HCT116 (cell line): ENCODE data around the gene PCNT. TPM values are rescaled to one million over a fixed set of nuclear protein-coding genes. Genes with fewer than 3 reads are reported as not detected.

Experiments used
- ATAC-seq: fragments of 200-7000 bp; cut with Tn5 transposase; 2 replicates; pipeline ENCODE4 v1.9.1; 2020; ENCODE audit warnings: mild to moderate bottlenecking, moderate library complexity
- BruUV-seq: library from RNA; stranded (reverse); fragments of 400-500 nt; replicated peaks from 2 replicates; lab custom pipeline; 2021; lab: Mats Ljungman, UMichigan
- CTCF ChIA-PET: fragments of 300-600 bp; sonication (Branson Sonifier 250); formaldehyde crosslinking; loops from one replicate; lab custom pipeline; 2021; ENCODE audit warnings: antibody characterized with exemption; lab: Charles Lee
- POLR2A ChIA-PET: fragments of 300-600, 350-600 bp; sonication (Branson Sonifier 250); formaldehyde crosslinking; loops from one replicate; lab custom pipeline; 2021; ENCODE audit warnings: antibody characterized with exemption; lab: Charles Lee
- RAD21 ChIA-PET, 2 experiments: fragments of 300-600 bp; sonication (Branson Sonifier 250); formaldehyde crosslinking; loops; one replicate each; lab custom pipeline; 2023; ENCODE audit warnings: low total read pairs in 2 of 2; ENCODE audit not compliant: uncharacterized antibody in 2 of 2, unreplicated experiment in 2 of 2, low non-redundant PET in 1 of 2; lab: Charles Lee
- DNase-seq: peaks from one replicate; pipeline ENCODE4 v3.0.0-alpha.2; 2010; ENCODE audit warnings: low read depth, low spot score
- H2AFZ ChIP-seq: fragments of 200-600 bp; shearing (Covaris generic), sonication (generic); 2 replicates; pipeline ENCODE4 v1.6.1; 2017; ENCODE audit warnings: low read depth, mixed run types, mixed read lengths, antibody characterized with exemption, low read length; ENCODE audit not compliant: poor library complexity, severe bottlenecking
- H3K27ac ChIP-seq: 2 replicates; pipeline ENCODE4 v1.5.1; 2012; ENCODE audit warnings: low read depth, low read length
- H3K27me3 ChIP-seq: fragments of 200-600 bp; sonication (generic); 2 replicates; pipeline ENCODE4 v1.6.1; 2016; ENCODE audit warnings: mixed run types, low read length, mixed read lengths; ENCODE audit not compliant: insufficient read depth
- H3K36me3 ChIP-seq, 2 experiments: fragments of 200-500 bp in 1 of 2; fragments of 200-600 bp in 1 of 2; sonication (Bioruptor generic) in 1 of 2; sonication (generic) in 1 of 2; 2 replicates each; pipeline versions ENCODE4 v1.5.1 to v1.6.1; 2014 to 2016; ENCODE audit warnings: low read length in 2 of 2, inconsistent platforms in 1 of 2, mixed read lengths in 1 of 2, mixed run types in 1 of 2; ENCODE audit not compliant: insufficient read depth in 2 of 2, control insufficient read depth in 1 of 2
- H3K4me1 ChIP-seq, 2 experiments: fragments of 200-600 bp in 1 of 2; sonication (generic) in 1 of 2; 2 replicates each; pipeline versions ENCODE4 v1.5.1 to v1.6.1; 2012 to 2017; ENCODE audit warnings: low read length in 2 of 2, inconsistent platforms in 1 of 2, mild to moderate bottlenecking in 1 of 2, mixed read lengths in 1 of 2, mixed run types in 1 of 2, moderate library complexity in 1 of 2; ENCODE audit not compliant: insufficient read depth in 2 of 2, control insufficient read depth in 1 of 2
- H3K4me2 ChIP-seq: fragments of 200-600 bp; sonication (generic); 2 replicates; pipeline ENCODE4 v1.6.1; 2017; ENCODE audit warnings: mixed run types, low read length, mixed read lengths
- H3K4me3 ChIP-seq, 2 experiments: fragments of 200-600 bp in 1 of 2; sonication (generic) in 1 of 2; replicated peaks in 1 of 2; 2 replicates each; pipeline ENCODE4 v1.5.1; 2011 to 2016; ENCODE audit warnings: low read length in 2 of 2, control low read depth in 1 of 2, low read depth in 1 of 2, mild to moderate bottlenecking in 1 of 2, mixed read lengths in 1 of 2, mixed run types in 1 of 2
- H3K79me2 ChIP-seq: fragments of 200-600 bp; sonication (generic); 2 replicates; pipeline ENCODE4 v1.6.1; 2017; ENCODE audit warnings: mild to moderate bottlenecking, mixed run types, low read length, moderate library complexity, mixed read lengths; ENCODE audit not compliant: insufficient read depth
- H3K9ac ChIP-seq: fragments of 200-600 bp; sonication (generic); 2 replicates; pipeline ENCODE4 v1.6.1; 2016; ENCODE audit warnings: low read length, mixed read lengths
- H3K9me2 ChIP-seq: fragments of 200-600 bp; sonication (generic), shearing (Covaris generic); 2 replicates; pipeline ENCODE4 v1.6.1; 2017; ENCODE audit warnings: mixed run types, mild to moderate bottlenecking, moderate library complexity; ENCODE audit not compliant: insufficient read depth
- H3K9me3 ChIP-seq, 2 experiments: fragments of 200-500 bp in 1 of 2; fragments of 200-600 bp in 1 of 2; sonication (Bioruptor generic) in 1 of 2; sonication (generic) in 1 of 2; 2 replicates each; pipeline ENCODE4 v1.6.1; 2014 to 2017; ENCODE audit warnings: low read length in 2 of 2, mixed read lengths in 2 of 2, inconsistent platforms in 1 of 2, low read depth in 1 of 2, mild to moderate bottlenecking in 1 of 2, mixed run types in 1 of 2, moderate library complexity in 1 of 2; ENCODE audit not compliant: control insufficient read depth in 1 of 2, insufficient read depth in 1 of 2
- H4K20me1 ChIP-seq: fragments of 200-600 bp; sonication (generic), shearing (Covaris generic); 2 replicates; pipeline ENCODE4 v1.6.1; 2017; ENCODE audit warnings: mixed run types, mild to moderate bottlenecking, moderate library complexity; ENCODE audit not compliant: insufficient read depth
- CBX3 ChIP-seq: IDR thresholded peaks from 2 replicates; pipeline ENCODE4 v1.6.1; 2012; ENCODE audit warnings: low read depth
- CEBPB ChIP-seq: IDR thresholded peaks from 2 replicates; pipeline ENCODE4 v1.6.1; 2012; ENCODE audit warnings: low read depth
- CTCF ChIP-seq, 3 experiments: fragments of 200-600 bp in 1 of 3; sonication (generic) in 1 of 3; IDR thresholded peaks in 2 of 3; conservative IDR thresholded peaks in 1 of 3; 2 replicates each; pipeline ENCODE4 v1.5.1; 2012 to 2017; ENCODE audit warnings: low read depth in 2 of 3, low read length in 2 of 3, antibody characterized with exemption in 1 of 3, borderline replicate concordance in 1 of 3, control low read depth in 1 of 3, mild to moderate bottlenecking in 1 of 3, mixed read lengths in 1 of 3, mixed run types in 1 of 3, moderate library complexity in 1 of 3; ENCODE audit not compliant: insufficient read depth in 1 of 3
- FOSL1 ChIP-seq: IDR thresholded peaks from 2 replicates; pipeline ENCODE4 v1.6.1; 2012; ENCODE audit warnings: low read depth
- JUND ChIP-seq: IDR thresholded peaks from 2 replicates; pipeline ENCODE4 v1.6.1; 2012
- SP1 ChIP-seq: IDR thresholded peaks from 2 replicates; pipeline ENCODE4 v1.6.1; 2012; ENCODE audit warnings: low read depth
- SRF ChIP-seq: IDR thresholded peaks from 2 replicates; pipeline ENCODE4 v1.6.1; 2012; ENCODE audit warnings: low read depth
- YY1 ChIP-seq: IDR thresholded peaks from 2 replicates; pipeline ENCODE4 v1.6.1; 2011; ENCODE audit warnings: low read length, low read depth, moderate library complexity, mild to moderate bottlenecking; ENCODE audit not compliant: insufficient replicate concordance; ENCODE audit errors: extremely low read depth
- ZFX ChIP-seq: fragments of 450-650 bp; IDR thresholded peaks from 2 replicates; pipeline ENCODE4 v1.6.1; 2017
- ZNF274 ChIP-seq: fragments of 200-500 bp; sonication (Bioruptor generic); IDR thresholded peaks from 2 replicates; pipeline ENCODE4 v1.6.1; 2014; ENCODE audit warnings: mild to moderate bottlenecking, low read depth, low read length, inconsistent platforms
- intact Hi-C: fragments of 100-400 bp; cut with micrococcal nuclease; formaldehyde crosslinking; loops from 2 replicates; pipeline ENCODE4 v1.10.0; 2022
- total RNA-seq: library from RNA; stranded (reverse); gene quantifications from one replicate; pipeline ENCODE4 v1.2.1, GENCODE V29; 2021; ENCODE audit not compliant: unreplicated experiment

Gene PCNT
- total RNA-seq, 1 experiment from 2014 or later: 43.6 TPM

GRCh38 chr21:46284077-46284644 lies 39.8 kb upstream of the PCNT start:
- Histone ChIP-seq H3K27me3 (no peaks in the 10 kb centered on the region), H3K4me1 (peaks cover 11 to 17% of the 10 kb centered on the region in 2 experiments), H3K79me2 (peaks cover 73% of the 10 kb centered on the region), H3K4me2 (peak overlapping the region; percentile 96), H3K9ac (no peak overlapping the region), H2AFZ (no peak overlapping the region), H3K36me3 (peaks cover 36 to 40% of the 10 kb centered on the region in 2 experiments), H3K9me3 (no peaks in the 10 kb centered on the region), H4K20me1 (no peaks in the 10 kb centered on the region), H3K9me2 (no peaks in the 10 kb centered on the region), H3K4me3 (no peak overlapping the region), H3K27ac (no peak overlapping the region)
- ChIA-PET CTCF (no interaction called here), POLR2A (no interaction called here), RAD21 (no interaction called here)
- no peak for ATAC-seq
- DNase-seq: no peak
- intact Hi-C loops: loop anchor here (10.0 kb wide), 1 partner anchor 139 kb away; no protein-coding TSS in a partner anchor
- no TSS peak for BruUV-seq
- TF ChIP-seq CBX3: no peak
- no peak for TF ChIP-seq FOSL1
- TF ChIP-seq CEBPB: no peak
- no peak for TF ChIP-seq SP1
- no peak for TF ChIP-seq YY1
- no peak for TF ChIP-seq ZNF274
- TF ChIP-seq SRF: no peak
- no peak for TF ChIP-seq ZFX
- TF ChIP-seq CTCF (IDR thresholded peaks at IDR 0.05 in 2 of 3, conservative IDR thresholded peaks at IDR 0.05 in 1 of 3; ENCODE audit: borderline replicate concordance in 1 of 3, insufficient read depth in 1 of 3, low read depth in 2 of 3, low read length in 2 of 3): no peak
- no peak for TF ChIP-seq JUND
